Measurements from ENCODE around the gene GPC5. TPM values are rescaled to one million over a fixed set of nuclear protein-coding genes. Genes with fewer than 3 reads are reported as not detected.

GPC5 gene
- polyA plus RNA-seq, 2 of the 4 experiments (the other 2 are of a cell fraction) = not detected

DNA sequence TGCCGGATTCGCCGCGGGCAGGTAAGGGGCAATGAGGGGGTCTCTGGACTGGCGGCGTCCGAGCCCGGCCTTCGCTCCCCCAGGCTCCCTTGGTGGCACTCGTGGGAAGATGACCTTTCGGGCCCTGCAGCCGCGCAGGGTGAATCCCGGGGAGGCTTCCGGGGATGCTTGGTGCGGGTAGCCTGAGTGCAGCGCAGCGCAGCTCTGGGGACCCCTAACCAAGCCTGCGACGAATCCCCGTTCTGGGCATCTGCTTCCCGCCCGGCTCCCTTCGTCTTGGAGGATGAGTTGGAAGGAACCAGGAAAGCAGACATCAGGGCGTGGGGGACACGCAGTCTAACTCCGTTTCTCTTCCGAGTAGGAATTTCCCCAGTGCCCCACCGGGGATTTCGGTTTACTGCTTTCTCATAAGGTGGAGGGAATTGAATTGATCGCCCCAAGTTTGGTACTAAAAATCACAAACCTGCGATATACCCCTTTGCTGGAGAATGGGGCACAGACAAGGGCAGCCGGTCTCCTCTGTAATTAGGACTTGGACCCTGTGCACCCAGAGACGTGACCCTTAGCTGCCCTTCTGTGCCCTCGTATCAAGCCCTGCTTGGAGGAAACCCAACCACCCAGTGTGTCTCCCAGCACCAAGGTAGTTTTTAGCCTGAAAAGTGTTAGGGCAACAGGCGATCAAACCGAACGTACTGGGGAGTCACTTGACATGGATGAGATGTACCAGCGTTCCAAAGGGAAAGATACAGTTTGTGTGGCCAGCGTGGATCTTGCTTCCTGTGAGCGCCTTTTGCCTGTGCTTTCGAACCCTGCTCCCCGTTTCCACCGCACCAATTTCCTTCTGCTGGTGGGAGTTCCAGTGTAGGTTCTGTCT, 1.0 kb downstream of the GPC5 start (continued):
- TF ChIP-seq, protein P1, sequence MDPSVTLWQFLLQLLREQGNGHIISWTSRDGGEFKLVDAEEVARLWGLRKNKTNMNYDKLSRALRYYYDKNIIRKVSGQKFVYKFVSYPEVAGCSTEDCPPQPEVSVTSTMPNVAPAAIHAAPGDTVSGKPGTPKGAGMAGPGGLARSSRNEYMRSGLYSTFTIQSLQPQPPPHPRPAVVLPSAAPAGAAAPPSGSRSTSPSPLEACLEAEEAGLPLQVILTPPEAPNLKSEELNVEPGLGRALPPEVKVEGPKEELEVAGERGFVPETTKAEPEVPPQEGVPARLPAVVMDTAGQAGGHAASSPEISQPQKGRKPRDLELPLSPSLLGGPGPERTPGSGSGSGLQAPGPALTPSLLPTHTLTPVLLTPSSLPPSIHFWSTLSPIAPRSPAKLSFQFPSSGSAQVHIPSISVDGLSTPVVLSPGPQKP (IDR thresholded peaks at IDR 0.05; ENCODE audit: low read depth, low read length) = no peak
- no peak for TF ChIP-seq POLR2A (IDR thresholded peaks at IDR 0.05; ENCODE audit: low read length)

DNA sequence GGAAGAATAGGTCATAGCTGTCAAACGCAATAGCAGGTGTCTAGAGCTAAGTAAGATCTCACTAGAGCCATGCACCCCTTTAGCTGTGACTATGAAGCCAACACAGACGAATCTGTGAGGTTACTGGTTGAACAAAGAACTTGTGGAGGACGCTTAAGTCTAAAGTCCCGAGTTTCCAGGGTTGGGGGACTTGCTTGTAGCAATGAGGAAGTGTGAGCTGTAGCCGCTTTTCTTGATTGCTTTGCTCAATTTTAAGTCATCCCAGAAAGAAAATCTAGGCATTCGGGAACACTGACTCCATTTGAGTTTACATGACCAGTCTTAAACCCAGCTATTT, 1.6 kb downstream of the GPC5 start:
- ATAC-seq (no peak), FAIRE-seq (no peak), DNase-seq (ENCODE audit: low read depth in 1 of 2, low spot score in 1 of 2) (no peak)
- ChIA-PET POLR2A (no interaction called here), CTCF (no interaction called here)
- 47% methylated on average over 6 of the region's 6 CpGs for WGBS (ENCODE audit: missing lambda C conversion rate)
- Histone ChIP-seq H3K4me2 (no peak overlapping the region), H3K27ac (no peak overlapping the region), H3K9me3 (no peaks in the 10 kb centered on the region), H3K4me1 (peaks cover 3% of the 10 kb centered on the region; the same call in 1 of the 3 replicates), H3K4me3 (no peak overlapping the region)
- no peak for TF ChIP-seq NFE2L2 (conservative IDR thresholded peaks at IDR 0.05; ENCODE audit: low read length)
- TF ChIP-seq GATA3 (IDR thresholded peaks at IDR 0.05; ENCODE audit: borderline replicate concordance) = no peak
- TF ChIP-seq BHLHE40 (IDR thresholded peaks at IDR 0.05; ENCODE audit: low read depth, low read length) = no peak
- no peak for TF ChIP-seq TFCP2L1 (CRISPR knock-in tag; IDR thresholded peaks at IDR 0.05)
- TF ChIP-seq KDM1A (IDR thresholded peaks at IDR 0.05; ENCODE audit: low read depth) = no peak
- no peak for TF ChIP-seq RNF2 (IDR thresholded peaks at IDR 0.05; ENCODE audit: borderline replicate concordance, low read depth)
- TF ChIP-seq, protein P2, sequence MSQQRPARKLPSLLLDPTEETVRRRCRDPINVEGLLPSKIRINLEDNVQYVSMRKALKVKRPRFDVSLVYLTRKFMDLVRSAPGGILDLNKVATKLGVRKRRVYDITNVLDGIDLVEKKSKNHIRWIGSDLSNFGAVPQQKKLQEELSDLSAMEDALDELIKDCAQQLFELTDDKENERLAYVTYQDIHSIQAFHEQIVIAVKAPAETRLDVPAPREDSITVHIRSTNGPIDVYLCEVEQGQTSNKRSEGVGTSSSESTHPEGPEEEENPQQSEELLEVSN (IDR thresholded peaks at IDR 0.05; ENCODE audit: borderline replicate concordance, low read depth) = no peak
- TF ChIP-seq MAZ (IDR thresholded peaks at IDR 0.05; ENCODE audit: borderline replicate concordance, low read depth, low read length) = no peak
- TF ChIP-seq ZNF302 (CRISPR knock-in tag; IDR thresholded peaks at IDR 0.05) = no peak
- TF ChIP-seq MYC (IDR thresholded peaks at IDR 0.05; ENCODE audit: borderline replicate concordance, low read length) = no peak
- TF ChIP-seq, protein P3, sequence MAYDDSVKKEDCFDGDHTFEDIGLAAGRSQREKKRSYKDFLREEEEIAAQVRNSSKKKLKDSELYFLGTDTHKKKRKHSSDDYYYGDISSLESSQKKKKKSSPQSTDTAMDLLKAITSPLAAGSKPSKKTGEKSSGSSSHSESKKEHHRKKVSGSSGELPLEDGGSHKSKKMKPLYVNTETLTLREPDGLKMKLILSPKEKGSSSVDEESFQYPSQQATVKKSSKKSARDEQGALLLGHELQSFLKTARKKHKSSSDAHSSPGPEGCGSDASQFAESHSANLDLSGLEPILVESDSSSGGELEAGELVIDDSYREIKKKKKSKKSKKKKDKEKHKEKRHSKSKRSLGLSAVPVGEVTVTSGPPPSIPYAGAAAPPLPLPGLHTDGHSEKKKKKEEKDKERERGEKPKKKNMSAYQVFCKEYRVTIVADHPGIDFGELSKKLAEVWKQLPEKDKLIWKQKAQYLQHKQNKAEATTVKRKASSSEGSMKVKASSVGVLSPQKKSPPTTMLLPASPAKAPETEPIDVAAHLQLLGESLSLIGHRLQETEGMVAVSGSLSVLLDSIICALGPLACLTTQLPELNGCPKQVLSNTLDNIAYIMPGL (CRISPR knock-in tag; IDR thresholded peaks at IDR 0.05; ENCODE audit: borderline replicate concordance) = no peak
- no peak for TF ChIP-seq ESRRA (IDR thresholded peaks at IDR 0.05; ENCODE audit: borderline replicate concordance, low read length)
- TF ChIP-seq FOXS1 (CRISPR knock-in tag; IDR thresholded peaks at IDR 0.05) = no peak
- no peak for TF ChIP-seq NPAS2 (CRISPR knock-in tag; IDR thresholded peaks at IDR 0.05; ENCODE audit: borderline replicate concordance)
- no peak for TF ChIP-seq FOSB (CRISPR knock-in tag; IDR thresholded peaks at IDR 0.05)
- no peak for TF ChIP-seq RFX5 (IDR thresholded peaks at IDR 0.05)
- TF ChIP-seq SREBF2 (IDR thresholded peaks at IDR 0.05) = no peak

DNA sequence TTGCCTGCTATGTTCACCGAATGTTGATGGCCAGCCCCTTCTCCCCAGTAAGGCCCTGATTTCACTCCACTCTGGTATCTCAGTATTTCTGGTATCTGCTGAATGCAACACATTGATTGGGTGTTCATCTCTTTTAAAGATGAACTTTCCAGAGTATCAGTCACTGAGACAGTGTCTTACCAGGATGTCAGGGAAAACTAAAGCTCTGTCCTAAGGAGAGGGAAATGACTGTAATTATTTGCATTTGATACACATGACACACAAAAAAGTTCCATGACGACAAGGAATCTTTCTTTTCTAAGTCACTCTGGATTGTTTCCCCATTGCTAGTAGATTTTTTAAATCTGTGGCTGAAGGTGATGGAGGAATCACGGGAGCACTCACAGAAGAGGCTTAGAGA, 2.2 kb downstream of the GPC5 start:
- ChIA-PET CTCF (no interaction called here), POLR2A (no interaction called here)
- H3K4me1 ChIP-seq = peaks cover 3% of the 10 kb centered on the region; the same call in 1 of the 3 replicates
- H3K4me3 ChIP-seq = no peak overlapping the region
- no peaks in the 10 kb centered on the region for H3K9me3 ChIP-seq
- FAIRE-seq (no peak), ATAC-seq (no peak), DNase-seq (ENCODE audit: low read depth in 1 of 2, low spot score in 1 of 2) (no peak)
- no peak overlapping the region for H3K4me2 ChIP-seq
- 56% methylated on average over 3 of the region's 3 CpGs for WGBS (ENCODE audit: missing lambda C conversion rate)
- TF ChIP-seq, protein P4, sequence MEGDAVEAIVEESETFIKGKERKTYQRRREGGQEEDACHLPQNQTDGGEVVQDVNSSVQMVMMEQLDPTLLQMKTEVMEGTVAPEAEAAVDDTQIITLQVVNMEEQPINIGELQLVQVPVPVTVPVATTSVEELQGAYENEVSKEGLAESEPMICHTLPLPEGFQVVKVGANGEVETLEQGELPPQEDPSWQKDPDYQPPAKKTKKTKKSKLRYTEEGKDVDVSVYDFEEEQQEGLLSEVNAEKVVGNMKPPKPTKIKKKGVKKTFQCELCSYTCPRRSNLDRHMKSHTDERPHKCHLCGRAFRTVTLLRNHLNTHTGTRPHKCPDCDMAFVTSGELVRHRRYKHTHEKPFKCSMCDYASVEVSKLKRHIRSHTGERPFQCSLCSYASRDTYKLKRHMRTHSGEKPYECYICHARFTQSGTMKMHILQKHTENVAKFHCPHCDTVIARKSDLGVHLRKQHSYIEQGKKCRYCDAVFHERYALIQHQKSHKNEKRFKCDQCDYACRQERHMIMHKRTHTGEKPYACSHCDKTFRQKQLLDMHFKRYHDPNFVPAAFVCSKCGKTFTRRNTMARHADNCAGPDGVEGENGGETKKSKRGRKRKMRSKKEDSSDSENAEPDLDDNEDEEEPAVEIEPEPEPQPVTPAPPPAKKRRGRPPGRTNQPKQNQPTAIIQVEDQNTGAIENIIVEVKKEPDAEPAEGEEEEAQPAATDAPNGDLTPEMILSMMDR (IDR thresholded peaks at IDR 0.05) = no peak
- TF ChIP-seq POLR2A (IDR thresholded peaks at IDR 0.05; ENCODE audit: low read length) = no peak
- no peak for TF ChIP-seq ZC3H11A (IDR thresholded peaks at IDR 0.05)
- no peak for TF ChIP-seq JUNB (IDR thresholded peaks at IDR 0.05)
- no peak for TF ChIP-seq CHD4 (IDR thresholded peaks at IDR 0.05; ENCODE audit: borderline replicate concordance)
- no peak for TF ChIP-seq HEYL (CRISPR knock-in tag; IDR thresholded peaks at IDR 0.05)
- no peak for TF ChIP-seq FOXS1 (CRISPR knock-in tag; IDR thresholded peaks at IDR 0.05)
- no peak for TF ChIP-seq ESRRA (IDR thresholded peaks at IDR 0.05; ENCODE audit: borderline replicate concordance, low read length)
- TF ChIP-seq KDM1A (IDR thresholded peaks at IDR 0.05; ENCODE audit: low read depth) = no peak
- TF ChIP-seq NFE2L2 (conservative IDR thresholded peaks at IDR 0.05; ENCODE audit: low read length) = no peak
- no peak overlapping the region for H3K27ac ChIP-seq

Measured in A549 (cell line).